DOHH2 (cell line): Measurements from ENCODE around the gene ZBTB25.

Experiments used
- H3F3A ChIP-seq: fragments of 200-600 bp; sonication (generic), shearing (Covaris generic); 2 replicates; pipeline ENCODE4 v1.6.0; 2016; ENCODE audit warnings: antibody characterized with exemption, mild to moderate bottlenecking; ENCODE audit not compliant: control insufficient read depth, insufficient read depth
- H3K27ac ChIP-seq: fragments of 200-600 bp; sonication (generic); 2 replicates; pipeline ENCODE4 v1.5.1; 2014; ENCODE audit warnings: low read depth, mild to moderate bottlenecking, low read length, moderate library complexity
- H3K27me3 ChIP-seq: fragments of 200-600 bp; sonication (generic); 2 replicates; pipeline ENCODE4 v1.6.1; 2014; ENCODE audit warnings: mild to moderate bottlenecking, low read length, mixed read lengths; ENCODE audit not compliant: control insufficient read depth
- H3K36me3 ChIP-seq: fragments of 200-600 bp; sonication (generic); 2 replicates; pipeline ENCODE4 v1.6.1; 2014; ENCODE audit warnings: mild to moderate bottlenecking, low read length, moderate library complexity, mixed read lengths; ENCODE audit not compliant: control insufficient read depth
- H3K4me1 ChIP-seq: fragments of 200-600 bp; sonication (generic); 2 replicates; pipeline ENCODE4 v1.6.1; 2014; ENCODE audit warnings: mild to moderate bottlenecking, low read length, mixed read lengths; ENCODE audit not compliant: control insufficient read depth
- H3K4me2 ChIP-seq: fragments of 200-600 bp; sonication (generic); 2 replicates; pipeline ENCODE4 v1.6.0; 2014; ENCODE audit warnings: mild to moderate bottlenecking, low read length, moderate library complexity
- H3K4me3 ChIP-seq: fragments of 200-600 bp; sonication (generic); 2 replicates; pipeline ENCODE4 v1.5.1; 2014; ENCODE audit warnings: mild to moderate bottlenecking, low read length, mixed read lengths
- H3K79me2 ChIP-seq: fragments of 200-600 bp; sonication (generic); 2 replicates; pipeline ENCODE4 v1.6.1; 2014; ENCODE audit warnings: mild to moderate bottlenecking, low read length, mixed read lengths; ENCODE audit not compliant: control insufficient read depth
- H3K9me2 ChIP-seq: fragments of 200-600 bp; sonication (generic); replicated peaks from 2 replicates; pipeline ENCODE4 v1.6.1; 2014; ENCODE audit warnings: mild to moderate bottlenecking, low read length, mixed read lengths; ENCODE audit not compliant: control insufficient read depth
- H3K9me3 ChIP-seq: fragments of 200-600 bp; sonication (generic); 2 replicates; pipeline ENCODE4 v1.6.1; 2014; ENCODE audit warnings: antibody characterized with exemption, low read length, mixed read lengths; ENCODE audit not compliant: control insufficient read depth, insufficient read depth
- H4K20me1 ChIP-seq: fragments of 200-600 bp; sonication (generic); 2 replicates; pipeline ENCODE4 v1.6.0; 2014; ENCODE audit warnings: low read depth, mild to moderate bottlenecking, antibody characterized with exemption, low read length, moderate library complexity; ENCODE audit not compliant: control insufficient read depth, insufficient read depth
- CTCF ChIP-seq: fragments of 200-600 bp; sonication (generic); IDR thresholded peaks from one replicate; pipeline ENCODE4 v1.5.1; 2014; ENCODE audit warnings: antibody characterized with exemption, mild to moderate bottlenecking, low read depth, low read length; ENCODE audit not compliant: poor library complexity, severe bottlenecking
- EZH2phosphoT487 ChIP-seq: fragments of 200-600 bp; sonication (generic); IDR thresholded peaks from 2 replicates; pipeline ENCODE4 v1.6.1; 2017; ENCODE audit warnings: borderline replicate concordance, mild to moderate bottlenecking, antibody characterized with exemption, low read length, moderate library complexity, mixed read lengths

Gene ZBTB25

DNA sequence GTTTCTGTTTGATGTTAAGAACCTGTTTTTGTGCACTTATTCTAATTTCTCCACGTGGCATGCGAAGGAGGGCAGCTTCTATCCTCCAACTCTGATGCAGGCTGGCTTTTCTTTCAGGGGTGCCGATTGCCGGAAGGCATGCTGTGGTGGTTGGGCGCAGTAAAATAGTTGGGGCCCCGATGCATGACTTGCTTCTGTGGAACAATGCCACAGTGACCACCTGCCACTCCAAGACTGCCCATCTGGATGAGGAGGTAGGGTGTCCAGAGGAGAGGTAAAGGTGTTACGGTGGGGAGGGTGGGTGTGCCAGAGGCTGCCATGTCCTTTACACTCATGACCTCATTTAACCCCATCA lies 85.9 kb downstream of the ZBTB25 start:
- no peaks in the 10 kb centered on the region for H3K9me2 ChIP-seq
- H3K36me3 ChIP-seq, result peaks cover 86% of the 10 kb centered on the region
- no peak overlapping the region for H3K4me3 ChIP-seq
- TF ChIP-seq CTCF, result no peak
- no peaks in the 10 kb centered on the region for H3K9me3 ChIP-seq
- H3K79me2 ChIP-seq, result no peaks in the 10 kb centered on the region
- no peaks in the 10 kb centered on the region for H4K20me1 ChIP-seq
- no peaks in the 10 kb centered on the region for H3F3A ChIP-seq
- H3K27ac ChIP-seq, result no peak overlapping the region
- H3K4me1 ChIP-seq, result no peaks in the 10 kb centered on the region
- H3K27me3 ChIP-seq, result no peaks in the 10 kb centered on the region
- H3K4me2 ChIP-seq, result no peak overlapping the region

DNA sequence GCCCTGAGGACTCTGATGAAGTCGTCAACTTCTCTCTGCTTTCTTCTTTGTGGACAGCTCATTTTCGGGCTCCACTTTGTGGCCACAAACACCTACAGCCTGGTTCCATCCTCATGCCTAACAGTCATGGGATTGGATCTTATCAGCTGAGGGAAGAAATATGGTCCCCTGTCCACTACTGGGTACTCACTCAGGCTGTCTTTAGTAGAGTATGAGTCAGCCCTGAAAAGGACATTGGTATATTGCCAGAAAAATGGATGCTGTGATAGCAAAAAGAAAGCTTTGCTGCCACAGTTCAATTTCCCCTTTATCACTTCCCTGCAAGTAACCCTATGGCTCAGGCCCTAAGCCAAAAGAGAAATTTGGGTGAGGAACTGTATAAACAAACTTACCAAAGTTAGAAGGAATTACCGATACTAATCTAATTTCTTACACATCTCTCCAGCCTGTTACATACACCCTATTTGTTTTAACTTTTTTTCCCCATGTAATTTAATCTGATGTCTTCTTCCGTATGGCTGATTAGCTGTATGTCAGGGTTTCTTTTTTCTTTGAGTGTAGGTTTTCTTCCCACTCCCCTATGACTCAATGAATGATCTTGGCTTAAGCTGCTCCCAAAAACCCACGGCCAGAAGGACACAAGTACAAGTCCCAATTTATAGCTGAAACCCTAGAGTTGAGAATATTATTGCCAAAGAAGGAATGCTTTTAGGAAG lies 86.4 kb downstream of the ZBTB25 start:
- no peaks in the 10 kb centered on the region for H3K79me2 ChIP-seq
- no peaks in the 10 kb centered on the region for H3K27me3 ChIP-seq
- no peaks in the 10 kb centered on the region for H3K9me3 ChIP-seq
- no peaks in the 10 kb centered on the region for H3F3A ChIP-seq
- no peaks in the 10 kb centered on the region for H3K9me2 ChIP-seq
- TF ChIP-seq CTCF (no peak), EZH2phosphoT487 (no peak)
- H3K27ac ChIP-seq, result no peak overlapping the region
- no peak overlapping the region for H3K4me3 ChIP-seq
- H3K36me3 ChIP-seq, result peaks cover 85% of the 10 kb centered on the region
- H3K4me2 ChIP-seq, result no peak overlapping the region
- H3K4me1 ChIP-seq, result no peaks in the 10 kb centered on the region
- no peaks in the 10 kb centered on the region for H4K20me1 ChIP-seq

- no peaks in the 10 kb centered on the region for H3K9me2 ChIP-seq
- H3K36me3 ChIP-seq, result peaks cover 86% of the 10 kb centered on the region
- no peaks in the 10 kb centered on the region for H3F3A ChIP-seq
- no peak overlapping the region for H3K4me3 ChIP-seq
- no peak overlapping the region for H3K27ac ChIP-seq
- H3K4me2 ChIP-seq, result no peak overlapping the region
- no peaks in the 10 kb centered on the region for H3K79me2 ChIP-seq
- no peaks in the 10 kb centered on the region for H3K27me3 ChIP-seq
- no peaks in the 10 kb centered on the region for H3K4me1 ChIP-seq
- TF ChIP-seq EZH2phosphoT487, result no peak
- no peak for TF ChIP-seq CTCF
- no peaks in the 10 kb centered on the region for H3K9me3 ChIP-seq
- H4K20me1 ChIP-seq, result no peaks in the 10 kb centered on the region
Measured at GRCh38 chr14:64416348-64416932, 87.2 kb downstream of the ZBTB25 start.
